Measurements from ENCODE around the gene SHTN1.

The SHTN1 gene

GRCh38 chr10:116873134-116873533, 131.9 kb downstream of the SHTN1 start:
- Histone ChIP-seq H3K9ac (ENCODE audit: low read length) (no peak overlapping the region), H3K4me2 (ENCODE audit: low read length) (no peak overlapping the region), H3K23ac (ENCODE audit: low read length) (no peak overlapping the region), H3K4ac (ENCODE audit: low read depth, low read length) (no peak overlapping the region), H2AFZ (ENCODE audit: insufficient read depth, low read length, poor library complexity) (no peak overlapping the region), H3K36me3 (ENCODE audit: control insufficient read depth in 1 of 2, insufficient read depth in 2 of 2, low read length in 2 of 2) (no peaks in the 10 kb centered on the region), H3K14ac (ENCODE audit: low read length) (no peak overlapping the region), H3K18ac (ENCODE audit: low read length) (no peak overlapping the region), H3K4me1 (ENCODE audit: control insufficient read depth in 1 of 2, insufficient read depth in 2 of 2, low read length in 2 of 2) (no peaks in the 10 kb centered on the region), H2BK120ac (ENCODE audit: insufficient read depth, low read length, poor library complexity) (no peak overlapping the region), H2AK5ac (ENCODE audit: low read length) (no peak overlapping the region), H2BK5ac (ENCODE audit: low read depth, low read length, poor library complexity) (no peak overlapping the region), H3K79me2 (ENCODE audit: control insufficient read depth, insufficient read depth, low read length, poor library complexity) (no peaks in the 10 kb centered on the region), H3K27me3 (ENCODE audit: insufficient read depth, low read length) (no peaks in the 10 kb centered on the region), H4K8ac (ENCODE audit: low read depth, low read length) (no peak overlapping the region), H4K12ac (ENCODE audit: low read depth, low read length) (no peak overlapping the region), H4K91ac (ENCODE audit: low read depth, low read length) (no peak overlapping the region), H2BK12ac (ENCODE audit: low read length) (no peak overlapping the region), H3K27ac (ENCODE audit: low read depth, low read length) (no peak overlapping the region), H3K9me3 (ENCODE audit: insufficient read depth, low read depth, low read length) (no peaks in the 10 kb centered on the region), H3K79me1 (ENCODE audit: low read length) (no peaks in the 10 kb centered on the region), H3K4me3 (ENCODE audit: low read depth, low read length) (no peak overlapping the region)
- no peak for DNase-seq
- WGBS (ENCODE audit: extremely low coverage, insufficient coverage, insufficient read length) = no CpG with 5 or more reads among the region's 2 CpGs

- Histone ChIP-seq H2BK5ac (ENCODE audit: low read depth, low read length, poor library complexity) (no peak overlapping the region), H3K27ac (ENCODE audit: low read depth, low read length) (no peak overlapping the region), H2BK12ac (ENCODE audit: low read length) (no peak overlapping the region), H3K27me3 (ENCODE audit: insufficient read depth, low read length) (no peaks in the 10 kb centered on the region), H3K9me3 (ENCODE audit: insufficient read depth, low read depth, low read length) (no peaks in the 10 kb centered on the region), H2AK5ac (ENCODE audit: low read length) (no peak overlapping the region), H3K23ac (ENCODE audit: low read length) (no peak overlapping the region), H3K79me1 (ENCODE audit: low read length) (no peaks in the 10 kb centered on the region), H4K12ac (ENCODE audit: low read depth, low read length) (no peak overlapping the region), H3K4ac (ENCODE audit: low read depth, low read length) (no peak overlapping the region), H3K4me1 (ENCODE audit: control insufficient read depth in 1 of 2, insufficient read depth in 2 of 2, low read length in 2 of 2) (no peaks in the 10 kb centered on the region), H3K14ac (ENCODE audit: low read length) (no peak overlapping the region), H4K91ac (ENCODE audit: low read depth, low read length) (no peak overlapping the region), H3K36me3 (ENCODE audit: control insufficient read depth in 1 of 2, insufficient read depth in 2 of 2, low read length in 2 of 2) (no peaks in the 10 kb centered on the region), H2BK120ac (ENCODE audit: insufficient read depth, low read length, poor library complexity) (no peak overlapping the region), H4K8ac (ENCODE audit: low read depth, low read length) (no peak overlapping the region), H3K4me2 (ENCODE audit: low read length) (no peak overlapping the region), H2AFZ (ENCODE audit: insufficient read depth, low read length, poor library complexity) (no peak overlapping the region), H3K18ac (ENCODE audit: low read length) (no peak overlapping the region), H3K4me3 (ENCODE audit: low read depth, low read length) (no peak overlapping the region), H3K9ac (ENCODE audit: low read length) (no peak overlapping the region), H3K79me2 (ENCODE audit: control insufficient read depth, insufficient read depth, low read length, poor library complexity) (no peaks in the 10 kb centered on the region)
- DNase-seq = no peak
- WGBS (ENCODE audit: extremely low coverage, insufficient coverage, insufficient read length) = no CpG with 5 or more reads among the region's 2 CpGs
Observed at GRCh38 chr10:116870949-116871348, 134.0 kb downstream of the SHTN1 start.

- Histone ChIP-seq H3K4me3 (ENCODE audit: low read depth, low read length) (no peak overlapping the region), H3K4ac (ENCODE audit: low read depth, low read length) (no peak overlapping the region), H3K9me3 (ENCODE audit: insufficient read depth, low read depth, low read length) (no peaks in the 10 kb centered on the region), H3K79me2 (ENCODE audit: control insufficient read depth, insufficient read depth, low read length, poor library complexity) (no peaks in the 10 kb centered on the region), H4K91ac (ENCODE audit: low read depth, low read length) (no peak overlapping the region), H2BK12ac (ENCODE audit: low read length) (no peak overlapping the region), H3K4me1 (ENCODE audit: control insufficient read depth in 1 of 2, insufficient read depth in 2 of 2, low read length in 2 of 2) (no peaks in the 10 kb centered on the region), H3K27me3 (ENCODE audit: insufficient read depth, low read length) (no peaks in the 10 kb centered on the region), H4K12ac (ENCODE audit: low read depth, low read length) (no peak overlapping the region), H3K27ac (ENCODE audit: low read depth, low read length) (no peak overlapping the region), H4K8ac (ENCODE audit: low read depth, low read length) (no peak overlapping the region), H2BK5ac (ENCODE audit: low read depth, low read length, poor library complexity) (no peak overlapping the region), H3K9ac (ENCODE audit: low read length) (no peak overlapping the region), H3K23ac (ENCODE audit: low read length) (no peak overlapping the region), H2BK120ac (ENCODE audit: insufficient read depth, low read length, poor library complexity) (no peak overlapping the region), H2AK5ac (ENCODE audit: low read length) (no peak overlapping the region), H3K18ac (ENCODE audit: low read length) (no peak overlapping the region), H3K36me3 (ENCODE audit: control insufficient read depth in 1 of 2, insufficient read depth in 2 of 2, low read length in 2 of 2) (no peaks in the 10 kb centered on the region), H2AFZ (ENCODE audit: insufficient read depth, low read length, poor library complexity) (no peak overlapping the region), H3K79me1 (ENCODE audit: low read length) (no peaks in the 10 kb centered on the region), H3K4me2 (ENCODE audit: low read length) (no peak overlapping the region), H3K14ac (ENCODE audit: low read length) (no peak overlapping the region)
- WGBS (ENCODE audit: extremely low coverage, insufficient coverage, insufficient read length) = no CpG with 5 or more reads among the region's 4 CpGs
- DNase-seq = no peak
Observed at GRCh38 chr10:116868722-116869121, 136.3 kb downstream of the SHTN1 start.

GRCh38 chr10:116868198-116868676, 136.8 kb downstream of the SHTN1 start:
- no peak overlapping the region for H3K4me2 ChIP-seq (ENCODE audit: low read length)
- no peak overlapping the region for H2BK12ac ChIP-seq (ENCODE audit: low read length)
- H4K91ac ChIP-seq (ENCODE audit: low read depth, low read length) = no peak overlapping the region
- no peaks in the 10 kb centered on the region for H3K36me3 ChIP-seq (ENCODE audit: control insufficient read depth in 1 of 2, insufficient read depth in 2 of 2, low read length in 2 of 2)
- no peak overlapping the region for H2AK5ac ChIP-seq (ENCODE audit: low read length)
- H3K79me2 ChIP-seq (ENCODE audit: control insufficient read depth, insufficient read depth, low read length, poor library complexity) = no peaks in the 10 kb centered on the region
- H2BK5ac ChIP-seq (ENCODE audit: low read depth, low read length, poor library complexity) = no peak overlapping the region
- no peak overlapping the region for H3K18ac ChIP-seq (ENCODE audit: low read length)
- no CpG with 5 or more reads among the region's 4 CpGs for WGBS (ENCODE audit: extremely low coverage, insufficient coverage, insufficient read length)
- H3K4me3 ChIP-seq (ENCODE audit: low read depth, low read length) = no peak overlapping the region
- no peaks in the 10 kb centered on the region for H3K9me3 ChIP-seq (ENCODE audit: insufficient read depth, low read depth, low read length)
- H3K79me1 ChIP-seq (ENCODE audit: low read length) = no peaks in the 10 kb centered on the region
- H3K9ac ChIP-seq (ENCODE audit: low read length) = no peak overlapping the region
- no peak overlapping the region for H3K27ac ChIP-seq (ENCODE audit: low read depth, low read length)
- H2AFZ ChIP-seq (ENCODE audit: insufficient read depth, low read length, poor library complexity) = no peak overlapping the region
- DNase-seq = no peak
- H2BK120ac ChIP-seq (ENCODE audit: insufficient read depth, low read length, poor library complexity) = no peak overlapping the region
- no peak overlapping the region for H3K23ac ChIP-seq (ENCODE audit: low read length)
- H4K12ac ChIP-seq (ENCODE audit: low read depth, low read length) = no peak overlapping the region
- no peak overlapping the region for H3K4ac ChIP-seq (ENCODE audit: low read depth, low read length)
- no peaks in the 10 kb centered on the region for H3K4me1 ChIP-seq (ENCODE audit: control insufficient read depth in 1 of 2, insufficient read depth in 2 of 2, low read length in 2 of 2)
- no peak overlapping the region for H4K8ac ChIP-seq (ENCODE audit: low read depth, low read length)
- H3K14ac ChIP-seq (ENCODE audit: low read length) = no peak overlapping the region
- H3K27me3 ChIP-seq (ENCODE audit: insufficient read depth, low read length) = no peaks in the 10 kb centered on the region
